ENCODE data around the gene GUCY1A2. TPM values are rescaled to one million over a fixed set of nuclear protein-coding genes. Genes with fewer than 3 reads are reported as not detected.
"Not testable (repeated sequence)": the region's sequence is repeated elsewhere in the genome, so short reads cannot be mapped to it uniquely, and the experiment has no call there.

GUCY1A2 gene
- polyA plus RNA-seq, 3 donors = not detected

- Histone ChIP-seq H3K27ac (ENCODE audit: low read depth in 1 of 2, low read length in 2 of 2) (no peak overlapping the region), H3K36me3 (replicated peaks in 1 of 2; ENCODE audit: control insufficient read depth in 1 of 2, insufficient read depth in 2 of 2, low read length in 2 of 2) (no peaks in the 10 kb centered on the region), H4K20me1 (ENCODE audit: insufficient read depth, low read length) (no peaks in the 10 kb centered on the region), H3K9me3 (replicated peaks in 1 of 2; ENCODE audit: control insufficient read depth in 1 of 2, insufficient read depth in 1 of 2, low read length in 2 of 2) (peaks cover 23 to 26% of the 10 kb centered on the region in 2 donors), H3K4me2 (replicated peaks; ENCODE audit: extremely low read depth, low read length, poor library complexity, severe bottlenecking) (no peak overlapping the region), H3K79me2 (ENCODE audit: insufficient read depth, low read length) (no peaks in the 10 kb centered on the region), H3K27me3 (ENCODE audit: control insufficient read depth in 2 of 2, insufficient read depth in 2 of 2, low read length in 2 of 2) (no peaks in the 10 kb centered on the region), H3K4me1 (ENCODE audit: control insufficient read depth in 1 of 2, insufficient read depth in 2 of 2, low read length in 2 of 2) (no peaks in the 10 kb centered on the region), H3K4me3 (replicated peaks in 1 of 3; ENCODE audit: low read depth in 2 of 3, low read length in 3 of 3) (no peak overlapping the region), H2AFZ (ENCODE audit: insufficient read depth, low read depth, low read length, poor library complexity, severe bottlenecking) (no peak overlapping the region), H3K9ac (ENCODE audit: insufficient read depth, low read length, poor library complexity, severe bottlenecking) (no peak overlapping the region)
- no peaks in the 10 kb centered on the region for H3K36me3 Mint-ChIP-seq
- peaks cover 10 to 32% (median 17%) of the 10 kb centered on the region in 7 donors for H3K9me3 Mint-ChIP-seq
- no peak for DNase-seq
- no CpG with 5 or more reads among the region's 1 CpG for WGBS (ENCODE audit: insufficient coverage)
- H3K4me1 Mint-ChIP-seq = no peaks in the 10 kb centered on the region
- no peak for TF ChIP-seq CTCF (IDR thresholded peaks at IDR 0.05)
- no peaks in the 10 kb centered on the region for H3K27me3 Mint-ChIP-seq (ENCODE audit: low read depth in 3 of 3)
- no peak overlapping the region for H3K27ac Mint-ChIP-seq
- intact Hi-C loops (cut with micrococcal nuclease) = no loop called here
- no peak overlapping the region for H3K4me3 Mint-ChIP-seq
Observed at GRCh38 chr11:107054391-107054790, 36.1 kb upstream of the GUCY1A2 start.

- H3K4me2 ChIP-seq (replicated peaks; ENCODE audit: extremely low read depth, low read length, poor library complexity, severe bottlenecking); H3K27me3 ChIP-seq (ENCODE audit: control insufficient read depth in 2 of 2, insufficient read depth in 2 of 2, low read length in 2 of 2); H3K4me3 ChIP-seq (replicated peaks in 1 of 3; ENCODE audit: low read depth in 2 of 3, low read length in 3 of 3); H3K79me2 ChIP-seq (ENCODE audit: insufficient read depth, low read length); intact Hi-C loops (cut with micrococcal nuclease); H3K9ac ChIP-seq (ENCODE audit: insufficient read depth, low read length, poor library complexity, severe bottlenecking); DNase-seq; H3K4me3 Mint-ChIP-seq; H3K36me3 ChIP-seq (replicated peaks in 1 of 2; ENCODE audit: control insufficient read depth in 1 of 2, insufficient read depth in 2 of 2, low read length in 2 of 2); H3K27ac ChIP-seq (ENCODE audit: low read depth in 1 of 2, low read length in 2 of 2); H3K36me3 Mint-ChIP-seq; H2AFZ ChIP-seq (ENCODE audit: insufficient read depth, low read depth, low read length, poor library complexity, severe bottlenecking); H3K27me3 Mint-ChIP-seq (ENCODE audit: low read depth in 3 of 3); H3K4me1 Mint-ChIP-seq; H3K4me1 ChIP-seq (ENCODE audit: control insufficient read depth in 1 of 2, insufficient read depth in 2 of 2, low read length in 2 of 2); H4K20me1 ChIP-seq (ENCODE audit: insufficient read depth, low read length); H3K27ac Mint-ChIP-seq: not testable (repeated sequence)
- peaks cover 23 to 26% of the 10 kb centered on the region in 2 donors for H3K9me3 ChIP-seq (replicated peaks in 1 of 2; ENCODE audit: control insufficient read depth in 1 of 2, insufficient read depth in 1 of 2, low read length in 2 of 2)
- 62% methylated on average over 3 of the region's 4 CpGs for WGBS (ENCODE audit: insufficient coverage)
- H3K9me3 Mint-ChIP-seq = peaks cover 10 to 30% (median 18%) of the 10 kb centered on the region in 7 donors
Observed at GRCh38 chr11:107051332-107051731, 33.1 kb upstream of the GUCY1A2 start.

- H3K4me2 ChIP-seq (replicated peaks; ENCODE audit: extremely low read depth, low read length, poor library complexity, severe bottlenecking); H3K4me3 ChIP-seq (replicated peaks in 1 of 3; ENCODE audit: low read depth in 2 of 3, low read length in 3 of 3); H3K27me3 ChIP-seq (ENCODE audit: control insufficient read depth in 2 of 2, insufficient read depth in 2 of 2, low read length in 2 of 2); H3K4me3 Mint-ChIP-seq; H2AFZ ChIP-seq (ENCODE audit: insufficient read depth, low read depth, low read length, poor library complexity, severe bottlenecking); H3K27ac Mint-ChIP-seq; H3K9ac ChIP-seq (ENCODE audit: insufficient read depth, low read length, poor library complexity, severe bottlenecking); DNase-seq; H4K20me1 ChIP-seq (ENCODE audit: insufficient read depth, low read length); H3K36me3 ChIP-seq (replicated peaks in 1 of 2; ENCODE audit: control insufficient read depth in 1 of 2, insufficient read depth in 2 of 2, low read length in 2 of 2); H3K36me3 Mint-ChIP-seq; H3K27ac ChIP-seq (ENCODE audit: low read depth in 1 of 2, low read length in 2 of 2); H3K79me2 ChIP-seq (ENCODE audit: insufficient read depth, low read length); intact Hi-C loops (cut with micrococcal nuclease); H3K4me1 Mint-ChIP-seq; H3K4me1 ChIP-seq (ENCODE audit: control insufficient read depth in 1 of 2, insufficient read depth in 2 of 2, low read length in 2 of 2); H3K27me3 Mint-ChIP-seq (ENCODE audit: low read depth in 3 of 3): not testable (repeated sequence)
- peaks cover 10 to 30% (median 18%) of the 10 kb centered on the region in 7 donors for H3K9me3 Mint-ChIP-seq
- 100% methylated on average over 2 of the region's 2 CpGs for WGBS (ENCODE audit: insufficient coverage)
- H3K9me3 ChIP-seq (replicated peaks in 1 of 2; ENCODE audit: control insufficient read depth in 1 of 2, insufficient read depth in 1 of 2, low read length in 2 of 2) = peaks cover 23 to 25% of the 10 kb centered on the region in 2 donors
Observed at GRCh38 chr11:107050899-107051298, 32.6 kb upstream of the GUCY1A2 start.

Data from CD14-positive monocyte (primary cell).